LNCaP clone FGC (cell line): ENCODE data around the gene ADAMTS14.

Experiments
- DNase-seq: peaks from one replicate; pipeline ENCODE4 v3.0.0-alpha.2; 2011; ENCODE audit warnings: low read depth
- H3K4me3 ChIP-seq: 2 replicates; pipeline ENCODE4 v1.5.1; 2011; ENCODE audit warnings: mild to moderate bottlenecking, low read depth, low read length, control low read depth
- TF ChIP-seq, protein P1 (sequence below): IDR thresholded peaks from 2 replicates; pipeline ENCODE4 v1.5.1; 2012; ENCODE audit warnings: mild to moderate bottlenecking; ENCODE audit not compliant: control insufficient read depth, insufficient read depth; ENCODE audit errors: extremely low read depth

Gene ADAMTS14

DNA sequence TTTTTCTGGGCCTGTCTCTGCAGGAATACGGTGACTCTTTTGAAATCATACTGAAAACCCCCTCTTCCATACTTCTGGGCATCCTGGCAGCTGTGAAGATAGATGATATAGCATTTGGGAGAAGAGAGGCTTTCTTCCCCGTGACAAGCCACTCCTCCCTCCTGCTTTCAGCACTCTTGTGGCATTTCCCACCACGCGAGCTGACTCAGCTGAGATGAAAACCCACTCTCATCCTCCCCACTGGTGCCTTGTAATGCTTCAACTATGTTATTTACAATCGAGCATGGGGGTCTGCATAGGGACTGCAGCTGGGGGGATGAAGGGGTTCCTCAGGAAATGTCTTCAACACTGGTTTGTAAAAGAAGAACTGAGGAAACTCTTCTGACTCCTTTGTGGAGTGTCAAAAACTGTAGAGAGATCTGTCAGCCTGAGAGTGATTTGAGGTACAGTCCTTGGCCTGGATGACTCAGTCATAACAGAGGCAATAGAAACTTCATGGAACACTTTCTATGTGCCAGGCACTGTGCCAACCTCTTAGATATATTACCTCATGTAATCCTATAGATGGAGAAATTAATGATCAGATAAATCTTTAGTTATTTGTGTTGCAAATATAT, 114.6 kb downstream of the ADAMTS14 start:
- H3K4me3 ChIP-seq = no peak overlapping the region
- TF ChIP-seq, protein P1, sequence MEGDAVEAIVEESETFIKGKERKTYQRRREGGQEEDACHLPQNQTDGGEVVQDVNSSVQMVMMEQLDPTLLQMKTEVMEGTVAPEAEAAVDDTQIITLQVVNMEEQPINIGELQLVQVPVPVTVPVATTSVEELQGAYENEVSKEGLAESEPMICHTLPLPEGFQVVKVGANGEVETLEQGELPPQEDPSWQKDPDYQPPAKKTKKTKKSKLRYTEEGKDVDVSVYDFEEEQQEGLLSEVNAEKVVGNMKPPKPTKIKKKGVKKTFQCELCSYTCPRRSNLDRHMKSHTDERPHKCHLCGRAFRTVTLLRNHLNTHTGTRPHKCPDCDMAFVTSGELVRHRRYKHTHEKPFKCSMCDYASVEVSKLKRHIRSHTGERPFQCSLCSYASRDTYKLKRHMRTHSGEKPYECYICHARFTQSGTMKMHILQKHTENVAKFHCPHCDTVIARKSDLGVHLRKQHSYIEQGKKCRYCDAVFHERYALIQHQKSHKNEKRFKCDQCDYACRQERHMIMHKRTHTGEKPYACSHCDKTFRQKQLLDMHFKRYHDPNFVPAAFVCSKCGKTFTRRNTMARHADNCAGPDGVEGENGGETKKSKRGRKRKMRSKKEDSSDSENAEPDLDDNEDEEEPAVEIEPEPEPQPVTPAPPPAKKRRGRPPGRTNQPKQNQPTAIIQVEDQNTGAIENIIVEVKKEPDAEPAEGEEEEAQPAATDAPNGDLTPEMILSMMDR = no peak
- DNase-seq = no peak

DNA sequence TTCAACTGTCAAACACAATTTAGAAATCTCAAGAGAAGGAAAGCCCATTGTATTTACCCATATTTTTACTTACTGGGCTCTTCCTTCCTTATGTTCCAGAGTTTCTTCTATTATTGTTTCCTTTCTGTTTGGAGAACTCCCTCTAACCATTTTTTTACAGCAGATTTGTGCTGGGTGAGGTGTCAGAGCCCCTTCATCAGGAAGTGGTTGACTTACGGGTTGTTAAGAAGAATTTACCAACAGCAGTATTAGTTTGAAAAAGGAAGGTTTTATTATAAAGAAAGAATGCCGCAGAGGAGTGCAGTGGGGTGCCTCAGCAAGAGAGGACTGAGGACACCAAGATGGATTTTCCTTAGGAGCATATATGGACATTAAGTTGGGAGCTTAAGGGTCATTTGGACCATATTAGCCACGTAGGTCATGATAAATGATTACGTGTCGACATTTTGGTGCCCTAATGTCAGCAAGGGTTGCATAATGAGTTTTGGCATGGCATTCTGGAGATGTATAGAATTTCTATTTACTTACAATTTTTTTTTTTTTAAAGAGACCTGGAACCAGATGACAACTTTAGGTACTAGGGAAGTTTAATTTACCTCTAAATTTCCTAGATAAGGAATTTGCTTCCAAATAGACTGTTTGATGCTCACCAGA, 119.2 kb downstream of the ADAMTS14 start:
- no peak overlapping the region for H3K4me3 ChIP-seq
- DNase-seq = no peak
- TF ChIP-seq, protein P1 = no peak

DNA sequence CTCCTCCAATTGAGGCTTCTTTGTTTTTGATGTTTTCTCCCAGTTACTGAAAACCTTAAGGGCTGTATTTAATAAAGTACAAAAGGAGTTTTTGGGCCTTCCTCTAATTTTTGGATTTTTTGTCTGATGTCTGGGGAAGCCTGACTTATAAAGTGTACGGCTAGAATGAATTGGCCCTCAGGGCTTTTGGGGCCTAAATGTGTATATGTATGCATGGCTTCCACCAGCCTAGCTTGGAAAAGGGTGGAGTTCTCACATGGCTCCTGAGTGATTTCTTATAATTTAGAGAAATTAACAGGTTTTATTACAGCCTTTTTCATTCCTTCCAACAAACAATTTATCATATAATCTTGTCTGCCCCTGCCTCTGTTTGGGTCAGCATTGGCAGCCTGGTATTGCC, 123.3 kb downstream of the ADAMTS14 start:
- H3K4me3 ChIP-seq = no peak overlapping the region
- TF ChIP-seq, protein P1 = no peak
- no peak for DNase-seq

DNA sequence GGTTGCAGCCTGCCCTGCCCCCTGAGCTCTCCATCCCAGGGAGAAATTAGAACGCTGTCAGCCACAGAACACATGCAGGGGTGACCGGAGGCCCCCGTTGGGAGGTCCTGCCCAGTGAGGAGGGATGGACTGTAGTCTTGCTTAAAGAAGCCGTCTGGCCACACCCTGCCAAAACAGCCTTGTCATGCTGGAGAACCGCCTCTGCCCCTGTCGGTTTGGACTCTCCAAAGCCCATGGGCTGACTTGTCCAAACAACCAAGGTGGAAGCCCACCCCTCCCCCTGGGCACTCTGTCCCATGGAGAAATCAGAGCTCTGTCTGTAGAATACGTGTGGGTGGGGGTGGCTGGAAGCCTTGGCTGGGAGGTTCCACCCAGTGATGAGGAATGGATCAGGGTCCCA, 125.5 kb downstream of the ADAMTS14 start:
- TF ChIP-seq, protein P1 = no peak
- DNase-seq = no peak
- no peak overlapping the region for H3K4me3 ChIP-seq

DNA sequence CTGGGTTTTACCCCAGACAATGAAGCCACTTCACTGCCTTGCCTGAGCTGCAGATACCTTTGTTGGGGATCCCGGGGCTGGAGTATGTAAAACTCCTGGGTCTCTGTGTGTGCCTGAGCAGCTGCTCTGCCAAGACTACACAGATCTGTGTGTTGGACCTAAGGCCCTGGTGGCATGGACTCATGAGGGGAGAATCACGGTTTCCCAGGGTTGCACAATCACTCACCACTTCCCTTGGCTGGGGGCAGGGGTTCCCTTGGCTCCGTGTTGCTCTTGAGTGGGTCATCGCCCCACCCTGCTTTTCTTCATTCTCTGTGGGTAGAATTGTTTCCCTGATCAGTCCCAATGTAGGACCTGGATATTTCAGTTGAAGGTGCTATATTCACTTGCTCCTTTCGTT, 126.8 kb downstream of the ADAMTS14 start:
- DNase-seq = no peak
- H3K4me3 ChIP-seq = no peak overlapping the region
- TF ChIP-seq, protein P1 = no peak

DNA sequence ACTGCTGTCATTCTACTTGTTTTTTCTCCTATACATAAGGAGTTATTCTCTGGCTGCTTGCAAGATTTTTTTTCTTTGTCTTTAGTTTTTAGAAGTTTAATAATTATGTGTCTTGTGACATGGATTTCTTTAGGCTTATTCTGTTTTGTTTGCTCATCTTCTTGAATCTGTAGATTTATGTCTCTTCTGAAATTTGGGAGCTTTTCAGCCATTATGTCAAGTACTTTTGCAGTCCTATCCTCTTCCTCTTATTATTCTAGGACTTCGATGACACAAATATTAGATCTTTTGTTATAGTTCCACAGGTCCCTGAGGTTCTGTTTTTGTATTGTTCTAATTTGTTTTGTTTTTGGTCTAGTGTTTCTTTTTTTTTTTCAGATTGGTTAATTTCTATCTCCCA, 129.5 kb downstream of the ADAMTS14 start:
- no peak overlapping the region for H3K4me3 ChIP-seq
- no peak for DNase-seq
- TF ChIP-seq, protein P1 = no peak

DNA sequence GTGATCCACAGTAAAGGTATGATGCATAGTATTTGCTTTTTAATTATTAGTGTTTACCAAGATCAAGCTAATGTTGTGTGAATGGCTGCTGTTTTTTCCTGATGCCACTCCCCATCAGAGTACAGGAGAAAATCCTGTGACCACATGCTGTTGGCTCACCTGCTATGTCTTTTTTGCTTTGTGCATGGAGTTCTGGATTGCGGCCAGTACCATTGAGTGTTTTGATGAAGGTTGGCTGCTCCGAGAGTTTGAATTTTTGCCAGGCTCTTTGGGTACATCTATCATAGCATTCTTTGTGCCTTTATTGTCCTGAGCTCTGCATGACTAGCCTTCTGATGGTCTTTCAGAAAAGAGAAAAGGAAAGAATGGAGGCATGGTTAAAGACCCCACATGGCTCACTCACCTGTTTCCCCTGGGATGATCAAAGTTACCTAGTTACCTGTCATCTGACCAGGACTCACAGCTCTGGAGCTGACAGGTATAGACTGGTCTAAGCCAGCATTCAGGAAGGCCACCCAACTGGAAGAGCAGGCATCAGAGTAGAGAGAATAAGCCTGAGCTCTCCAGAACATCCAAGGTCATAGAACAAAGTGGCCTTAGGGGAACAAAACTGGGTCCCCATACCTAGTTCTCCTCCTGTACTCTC, 131.6 kb downstream of the ADAMTS14 start:
- H3K4me3 ChIP-seq = no peak overlapping the region
- peak; percentile 87 for DNase-seq
- TF ChIP-seq, protein P1 = no peak
